ENCODE data around the gene MUSTN1. TPM values are rescaled to one million over a fixed set of nuclear protein-coding genes. Genes with fewer than 3 reads are reported as not detected.

Gene MUSTN1
- total RNA-seq, 1 donor from 2014 or later = not detected

DNA sequence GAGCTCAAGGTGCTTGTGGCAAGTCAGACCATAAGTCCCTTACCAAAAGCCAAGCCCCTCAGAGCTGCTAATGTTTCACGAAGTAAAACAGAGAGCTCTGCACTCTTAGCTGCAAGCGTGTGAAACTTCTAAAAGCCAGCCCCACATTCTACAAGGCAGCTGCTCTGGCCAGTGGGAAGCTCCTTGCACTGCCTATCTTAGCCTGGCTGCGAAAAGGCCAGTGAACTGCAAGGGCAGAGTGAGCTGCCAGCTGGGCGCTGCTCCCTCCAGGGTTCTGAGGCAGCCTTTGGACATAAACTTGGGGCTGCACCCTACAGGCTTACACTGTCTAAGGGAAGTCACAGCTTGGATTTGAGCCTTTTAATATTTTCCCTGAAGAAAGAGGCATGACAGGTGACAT is 2.2 kb upstream of the MUSTN1 start:
- H3K36me3 Mint-ChIP-seq (ENCODE audit: insufficient read depth) = peaks cover 1% of the 10 kb centered on the region
- DNase-seq (ENCODE audit: low spot score, unreplicated experiment) = no peak
- no peak overlapping the region for H3K4me3 Mint-ChIP-seq (ENCODE audit: low read depth)
- H3K27me3 Mint-ChIP-seq = no peaks in the 10 kb centered on the region
- H3K27ac Mint-ChIP-seq = no peak overlapping the region
- TF ChIP-seq, protein P1, sequence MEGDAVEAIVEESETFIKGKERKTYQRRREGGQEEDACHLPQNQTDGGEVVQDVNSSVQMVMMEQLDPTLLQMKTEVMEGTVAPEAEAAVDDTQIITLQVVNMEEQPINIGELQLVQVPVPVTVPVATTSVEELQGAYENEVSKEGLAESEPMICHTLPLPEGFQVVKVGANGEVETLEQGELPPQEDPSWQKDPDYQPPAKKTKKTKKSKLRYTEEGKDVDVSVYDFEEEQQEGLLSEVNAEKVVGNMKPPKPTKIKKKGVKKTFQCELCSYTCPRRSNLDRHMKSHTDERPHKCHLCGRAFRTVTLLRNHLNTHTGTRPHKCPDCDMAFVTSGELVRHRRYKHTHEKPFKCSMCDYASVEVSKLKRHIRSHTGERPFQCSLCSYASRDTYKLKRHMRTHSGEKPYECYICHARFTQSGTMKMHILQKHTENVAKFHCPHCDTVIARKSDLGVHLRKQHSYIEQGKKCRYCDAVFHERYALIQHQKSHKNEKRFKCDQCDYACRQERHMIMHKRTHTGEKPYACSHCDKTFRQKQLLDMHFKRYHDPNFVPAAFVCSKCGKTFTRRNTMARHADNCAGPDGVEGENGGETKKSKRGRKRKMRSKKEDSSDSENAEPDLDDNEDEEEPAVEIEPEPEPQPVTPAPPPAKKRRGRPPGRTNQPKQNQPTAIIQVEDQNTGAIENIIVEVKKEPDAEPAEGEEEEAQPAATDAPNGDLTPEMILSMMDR (IDR thresholded peaks at IDR 0.05; ENCODE audit: unreplicated experiment) = no peak
- H3K9me3 Mint-ChIP-seq (ENCODE audit: low read depth) = no peaks in the 10 kb centered on the region
- H3K4me1 Mint-ChIP-seq (ENCODE audit: low read depth) = peaks cover 17% of the 10 kb centered on the region

DNA sequence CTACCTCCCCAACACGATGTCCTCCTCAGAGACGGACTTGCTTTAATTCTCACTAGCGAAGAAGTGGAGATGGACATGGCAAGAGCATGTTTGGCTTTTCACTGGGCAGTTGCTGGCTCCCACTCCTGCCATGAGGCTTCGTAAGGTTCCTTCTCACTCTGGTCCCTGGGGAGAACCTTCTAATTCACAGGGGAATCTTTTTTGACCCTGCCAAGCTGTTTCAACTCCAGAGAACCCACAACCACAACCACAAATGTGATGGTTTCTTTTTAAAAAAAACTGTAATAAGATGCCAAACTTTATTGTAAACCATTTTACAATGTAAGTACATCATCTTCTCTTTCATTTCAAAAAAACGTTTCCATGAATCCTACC is 1.6 kb upstream of the MUSTN1 start:
- Mint-ChIP-seq H3K4me3 (ENCODE audit: low read depth) (no peak overlapping the region), H3K27ac (no peak overlapping the region), H3K36me3 (ENCODE audit: insufficient read depth) (peaks cover 1% of the 10 kb centered on the region), H3K27me3 (no peaks in the 10 kb centered on the region), H3K4me1 (ENCODE audit: low read depth) (peaks cover 17% of the 10 kb centered on the region), H3K9me3 (ENCODE audit: low read depth) (no peaks in the 10 kb centered on the region)
- no peak for DNase-seq (ENCODE audit: low spot score, unreplicated experiment)
- TF ChIP-seq, protein P1 (IDR thresholded peaks at IDR 0.05; ENCODE audit: unreplicated experiment) = no peak

DNA sequence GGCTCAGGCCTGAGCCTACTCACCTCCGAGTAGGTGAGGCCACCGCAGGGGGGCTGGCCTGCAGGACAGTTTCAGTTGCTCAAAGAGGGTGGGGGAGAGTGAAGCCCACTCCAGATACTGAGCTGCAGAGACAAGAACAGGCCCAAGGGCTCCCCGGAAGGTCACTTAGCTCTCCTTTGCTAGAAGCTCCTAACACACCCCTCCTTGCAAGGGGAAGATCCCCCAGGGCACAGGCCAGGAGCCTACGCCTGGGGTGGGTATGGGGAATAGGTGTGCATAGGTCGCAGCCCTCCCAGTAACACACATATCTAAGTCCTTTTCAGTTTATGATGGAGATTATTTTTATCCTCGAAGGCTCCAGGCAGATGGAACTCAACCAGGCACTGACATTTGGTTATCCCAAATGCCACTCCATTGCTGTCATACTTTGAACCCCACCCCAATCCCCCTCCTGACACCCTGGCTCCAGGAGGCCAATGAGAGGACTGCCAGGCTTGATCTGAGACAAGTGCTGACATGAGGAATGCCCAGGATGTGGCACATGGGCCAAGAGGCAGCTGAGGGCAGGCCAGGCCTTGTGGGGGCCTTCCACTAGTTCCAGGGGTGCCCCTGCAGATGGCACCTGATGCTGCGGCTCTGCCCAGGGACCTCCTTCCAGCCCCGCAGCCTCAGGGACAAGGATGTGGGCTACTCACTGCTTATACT is 1.1 kb upstream of the MUSTN1 start:
- TF ChIP-seq, protein P1 (IDR thresholded peaks at IDR 0.05; ENCODE audit: unreplicated experiment) = no peak
- no peak overlapping the region for H3K27ac Mint-ChIP-seq
- H3K4me3 Mint-ChIP-seq (ENCODE audit: low read depth) = no peak overlapping the region
- no peak for DNase-seq (ENCODE audit: low spot score, unreplicated experiment)
- no peaks in the 10 kb centered on the region for H3K9me3 Mint-ChIP-seq (ENCODE audit: low read depth)
- peaks cover 1% of the 10 kb centered on the region for H3K36me3 Mint-ChIP-seq (ENCODE audit: insufficient read depth)
- peaks cover 17% of the 10 kb centered on the region for H3K4me1 Mint-ChIP-seq (ENCODE audit: low read depth)
- H3K27me3 Mint-ChIP-seq = no peaks in the 10 kb centered on the region

DNA sequence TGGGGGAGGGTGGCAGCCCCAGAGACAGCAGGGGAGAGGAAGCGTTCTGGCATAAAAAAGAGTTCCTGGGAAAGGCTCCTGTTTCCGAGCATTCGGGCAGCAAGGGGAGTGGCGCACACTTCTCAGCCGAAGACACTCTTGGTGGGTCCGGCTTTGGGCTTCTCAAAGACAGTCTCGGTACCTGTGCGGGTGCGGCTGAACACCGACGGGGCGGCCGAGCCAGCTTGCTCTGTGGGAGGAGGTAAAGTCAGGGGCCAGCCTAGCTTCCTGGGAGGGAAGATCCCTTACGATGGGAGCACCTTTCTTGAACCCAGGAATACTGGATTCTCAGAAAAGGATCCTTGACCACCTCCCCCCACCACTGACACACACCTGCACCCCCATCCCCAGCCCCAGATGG is 1.6 kb downstream of the MUSTN1 start:
- DNase-seq (ENCODE audit: low spot score, unreplicated experiment) = no peak
- TF ChIP-seq, protein P1 (IDR thresholded peaks at IDR 0.05; ENCODE audit: unreplicated experiment) = no peak
- H3K36me3 Mint-ChIP-seq (ENCODE audit: insufficient read depth) = no peaks in the 10 kb centered on the region
- no peak overlapping the region for H3K4me3 Mint-ChIP-seq (ENCODE audit: low read depth)
- no peaks in the 10 kb centered on the region for H3K9me3 Mint-ChIP-seq (ENCODE audit: low read depth)
- H3K4me1 Mint-ChIP-seq (ENCODE audit: low read depth) = peaks cover 5% of the 10 kb centered on the region
- H3K27me3 Mint-ChIP-seq = no peaks in the 10 kb centered on the region
- H3K27ac Mint-ChIP-seq = no peak overlapping the region

DNA sequence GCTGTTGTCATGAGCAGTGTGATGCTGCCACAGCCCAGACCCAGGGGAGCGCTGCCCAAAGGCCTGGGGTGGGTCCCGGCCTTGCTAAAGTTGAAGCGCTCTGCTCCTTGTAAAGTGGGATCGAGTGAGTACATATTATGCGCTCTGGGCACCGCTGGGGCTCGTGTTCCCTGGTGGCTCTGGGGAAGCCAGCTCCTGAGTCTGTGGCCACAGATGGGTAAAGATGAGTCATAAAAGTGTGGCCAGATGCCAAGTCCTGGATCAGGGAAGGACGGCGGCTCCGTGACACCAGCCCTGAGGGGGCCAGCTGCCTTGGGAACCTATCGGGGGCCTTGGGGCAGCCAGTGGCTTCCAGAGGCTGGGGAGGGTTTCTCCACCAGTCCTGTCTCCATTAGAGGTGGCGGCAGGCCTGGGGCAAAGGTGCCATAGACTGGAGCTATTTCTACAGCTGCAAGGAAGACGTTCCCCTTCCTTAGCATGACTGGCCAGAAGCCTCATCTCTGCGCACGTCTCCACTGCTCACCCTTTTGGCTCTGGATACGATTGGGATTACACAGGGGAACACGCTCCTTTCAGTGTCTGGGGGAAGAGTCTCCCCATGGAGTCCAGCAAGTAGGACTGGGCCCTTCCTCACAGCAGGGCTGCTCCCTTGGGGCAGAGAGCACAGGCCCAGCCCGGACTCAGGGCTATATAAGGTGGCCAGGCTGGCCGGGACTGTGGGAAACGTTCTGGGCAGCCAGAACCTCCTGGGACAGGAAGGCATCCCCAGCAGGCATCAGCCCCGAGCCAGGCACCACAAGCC is 3.1 kb downstream of the MUSTN1 start:
- no peak for DNase-seq (ENCODE audit: low spot score, unreplicated experiment)
- H3K27me3 Mint-ChIP-seq = no peaks in the 10 kb centered on the region
- H3K9me3 Mint-ChIP-seq (ENCODE audit: low read depth) = no peaks in the 10 kb centered on the region
- H3K4me3 Mint-ChIP-seq (ENCODE audit: low read depth) = no peak overlapping the region
- H3K27ac Mint-ChIP-seq = no peak overlapping the region
- no peaks in the 10 kb centered on the region for H3K36me3 Mint-ChIP-seq (ENCODE audit: insufficient read depth)
- TF ChIP-seq, protein P1 (IDR thresholded peaks at IDR 0.05; ENCODE audit: unreplicated experiment) = no peak
- H3K4me1 Mint-ChIP-seq (ENCODE audit: low read depth) = peaks cover 14% of the 10 kb centered on the region
